Measurements from ENCODE around the gene MYCBP2.

MYCBP2 gene

GRCh38 chr13:77124423-77124822 is 202.5 kb downstream of the MYCBP2 start:
- H3K4me3 ChIP-seq (ENCODE audit: low read depth, low read length) = no peak overlapping the region
- no peak for TF ChIP-seq CTCF (IDR thresholded peaks at IDR 0.05; ENCODE audit: borderline replicate concordance, insufficient read depth, low read depth, low read length)

- TF ChIP-seq CTCF (IDR thresholded peaks at IDR 0.05; ENCODE audit: borderline replicate concordance, insufficient read depth, low read depth, low read length) = no peak
- H3K4me3 ChIP-seq (ENCODE audit: low read depth, low read length) = no peak overlapping the region
Measured at GRCh38 chr13:77118134-77118533, 208.8 kb downstream of the MYCBP2 start.

- no peak overlapping the region for H3K4me3 ChIP-seq (ENCODE audit: low read depth, low read length)
- no peak for TF ChIP-seq CTCF (IDR thresholded peaks at IDR 0.05; ENCODE audit: borderline replicate concordance, insufficient read depth, low read depth, low read length)
Measured at GRCh38 chr13:77114271-77114670, 212.6 kb downstream of the MYCBP2 start.

- H3K4me3 ChIP-seq (ENCODE audit: low read depth, low read length) = no peak overlapping the region
- no peak for TF ChIP-seq CTCF (IDR thresholded peaks at IDR 0.05; ENCODE audit: borderline replicate concordance, insufficient read depth, low read depth, low read length)
Measured at GRCh38 chr13:77113496-77113895, 213.4 kb downstream of the MYCBP2 start.

GRCh38 chr13:77105051-77105450 is 221.8 kb downstream of the MYCBP2 start:
- no peak overlapping the region for H3K4me3 ChIP-seq (ENCODE audit: low read depth, low read length)
- TF ChIP-seq CTCF (IDR thresholded peaks at IDR 0.05; ENCODE audit: borderline replicate concordance, insufficient read depth, low read depth, low read length) = no peak

GRCh38 chr13:77099415-77099814 is 227.5 kb downstream of the MYCBP2 start:
- TF ChIP-seq CTCF (IDR thresholded peaks at IDR 0.05; ENCODE audit: borderline replicate concordance, insufficient read depth, low read depth, low read length) = no peak
- H3K4me3 ChIP-seq (ENCODE audit: low read depth, low read length) = no peak overlapping the region

- no peak for TF ChIP-seq CTCF (IDR thresholded peaks at IDR 0.05; ENCODE audit: borderline replicate concordance, insufficient read depth, low read depth, low read length)
- no peak overlapping the region for H3K4me3 ChIP-seq (ENCODE audit: low read depth, low read length)
Measured at GRCh38 chr13:77095288-77095687, 231.6 kb downstream of the MYCBP2 start.
